K562 (cell line): ENCODE measurements around the gene DLGAP1. TPM values are rescaled to one million over a fixed set of nuclear protein-coding genes. Genes with fewer than 3 reads are reported as not detected.
A peak's percentile ranks its signal among the peaks of the same experiment; 100 is the strongest.

Experiments used
- CBX1 ChIP-seq: sonication (generic); IDR thresholded peaks from 2 replicates; pipeline ENCODE4 v1.6.1; 2016; ENCODE audit warnings: antibody characterized with exemption, low read depth, mild to moderate bottlenecking
- ELF2 ChIP-seq: fragments of 250-450 bp; sonication (Bioruptor Pico); IDR thresholded peaks from 2 replicates; pipeline ENCODE4 v1.5.0; 2021; ENCODE audit warnings: mild to moderate bottlenecking
- ETV6 ChIP-seq, 3 experiments: fragments of 150-350 bp in 1 of 3; sonication (generic) in 1 of 3; formaldehyde crosslinking in 1 of 3; IDR thresholded peaks; 2 replicates each; pipeline versions ENCODE4 v1.6.1 to v1.8.0; 2014 to 2022; ENCODE audit warnings: borderline replicate concordance in 2 of 3, low read depth in 2 of 3, antibody characterized with exemption in 1 of 3, low read length in 1 of 3, mild to moderate bottlenecking in 1 of 3, missing genetic modification reagents in 1 of 3
- JUND ChIP-seq, 2 experiments: IDR thresholded peaks; 2 replicates in 1 of 2; 3 replicates in 1 of 2; pipeline ENCODE4 v1.6.1; 2011; ENCODE audit warnings: borderline replicate concordance in 2 of 2, low read depth in 2 of 2, low read length in 2 of 2, improper control_type of control experiment in 1 of 2, missing biosample characterization in 1 of 2, missing genetic modification characterization in 1 of 2, missing genetic modification reagents in 1 of 2
- MAZ ChIP-seq, 2 experiments: fragments of 450-650 bp in 1 of 2; sonication (generic) in 1 of 2; formaldehyde crosslinking; IDR thresholded peaks in 1 of 2; conservative IDR thresholded peaks in 1 of 2; 2 replicates each; pipeline versions ENCODE4 v1.4.0 to v1.5.0; 2020; ENCODE audit warnings: mild to moderate bottlenecking in 1 of 2, missing genetic modification reagents in 1 of 2
- POLR2AphosphoS2 ChIP-seq: IDR thresholded peaks from 2 replicates; pipeline ENCODE4 v1.6.1; 2012; ENCODE audit warnings: low read length, improper control_type of control experiment
- RFX7 ChIP-seq: fragments of 250-450 bp; sonication (Bioruptor Pico); IDR thresholded peaks from 2 replicates; pipeline ENCODE4 v1.5.1; 2021; ENCODE audit warnings: mild to moderate bottlenecking
- SRSF3 ChIP-seq: fragments of 200-400 bp; formaldehyde crosslinking; IDR thresholded peaks from 2 replicates; pipeline ENCODE4 v1.6.1; 2016; ENCODE audit warnings: mild to moderate bottlenecking, low read length, moderate library complexity; ENCODE audit not compliant: insufficient read depth
- TCF3 ChIP-seq: sonication (generic); formaldehyde crosslinking; IDR thresholded peaks from 2 replicates; pipeline ENCODE4 v1.4.0; 2020; ENCODE audit warnings: mild to moderate bottlenecking, missing genetic modification reagents
- XRCC5 ChIP-seq: fragments of 200-400 bp; formaldehyde crosslinking; IDR thresholded peaks from 2 replicates; pipeline ENCODE4 v1.6.1; 2017; ENCODE audit warnings: low read depth, mild to moderate bottlenecking, low read length
- ZNF12 ChIP-seq: sonication (generic); formaldehyde crosslinking; IDR thresholded peaks from 2 replicates; pipeline ENCODE4 v1.4.0; 2020; ENCODE audit warnings: mild to moderate bottlenecking, missing genetic modification reagents
- ZNF140 ChIP-seq: fragments of 250-450 bp; sonication (Bioruptor Pico); IDR thresholded peaks from 2 replicates; pipeline ENCODE4 v1.8.0; 2021; ENCODE audit warnings: moderate library complexity, mild to moderate bottlenecking, inconsistent platforms
- ZNF699 ChIP-seq: fragments of 250-450 bp; sonication (Bioruptor Pico); IDR thresholded peaks from 2 replicates; pipeline ENCODE4 v1.8.0; 2021; ENCODE audit warnings: mild to moderate bottlenecking, moderate library complexity; ENCODE audit not compliant: insufficient replicate concordance
- polyA plus RNA-seq, 8 experiments: library from polyadenylated mRNA; depleted of rRNA in 4 of 8; stranded (reverse) in 5 of 8; unstranded in 3 of 8; fragments of >200 nt; fragmentation: Nextera tagmentation in 2 of 8; fragmentation: Illumina TruSeq in 1 of 8; extraction: Ambion mirVana in 2 of 8; extraction: Trizol in 1 of 8; gene quantifications; 2 replicates each; pipeline versions ENCODE4 v1.2.1 to v1.2.3, GENCODE V29; 2011 to 2014; ENCODE audit warnings: inconsistent platforms in 1 of 8, missing spikeins in 1 of 8
- total RNA-seq, 7 experiments: library from RNA; depleted of rRNA in 6 of 7; stranded (reverse); fragments of >200 nt in 6 of 7; fragmentation: Illumina TruSeq in 2 of 7; extraction: Trizol in 2 of 7; gene quantifications; 2 replicates each; pipeline versions ENCODE4 v1.2.1 to v1.2.3, GENCODE V29; 2011 to 2021; ENCODE audit warnings: low replicate concordance in 1 of 7
- TF ChIP-seq, protein P1 (sequence below): sonication (generic); formaldehyde crosslinking; IDR thresholded peaks from 2 replicates; pipeline ENCODE4 v1.8.0; 2022; ENCODE audit warnings: mild to moderate bottlenecking, missing genetic modification reagents
- TF ChIP-seq, protein P2 (sequence below), 2 experiments: IDR thresholded peaks in 1 of 2; conservative IDR thresholded peaks in 1 of 2; 2 replicates each; pipeline ENCODE4 v1.6.1; 2016; ENCODE audit warnings: low read depth in 2 of 2, mild to moderate bottlenecking in 1 of 2, missing compliant biosample characterization in 1 of 2, missing genetic modification characterization in 1 of 2, moderate library complexity in 1 of 2
- TF ChIP-seq, protein P3 (sequence below): sonication (generic); formaldehyde crosslinking; IDR thresholded peaks from 2 replicates; pipeline ENCODE4 v1.8.0; 2022; ENCODE audit warnings: missing genetic modification reagents, mild to moderate bottlenecking, moderate library complexity, borderline replicate concordance
- TF ChIP-seq, protein P4 (sequence below), 3 experiments: fragments of 200-800 bp in 1 of 3; sonication (Bioruptor generic) in 1 of 3; sonication (generic) in 1 of 3; formaldehyde crosslinking in 1 of 3; IDR thresholded peaks; 2 replicates each; pipeline versions ENCODE4 v1.6.1 to v1.8.0; 2016 to 2022; ENCODE audit warnings: mild to moderate bottlenecking in 2 of 3, missing compliant biosample characterization in 2 of 3, missing genetic modification characterization in 2 of 3, missing genetic modification reagents in 1 of 3

Gene DLGAP1
- total and polyA plus RNA-seq, 9 of the 15 experiments (the other 6 are each of a cell fraction or from before 2014, with no cell fraction given) = 0.04 to 0.22 (median 0.08) TPM

- TF ChIP-seq, protein P1, sequence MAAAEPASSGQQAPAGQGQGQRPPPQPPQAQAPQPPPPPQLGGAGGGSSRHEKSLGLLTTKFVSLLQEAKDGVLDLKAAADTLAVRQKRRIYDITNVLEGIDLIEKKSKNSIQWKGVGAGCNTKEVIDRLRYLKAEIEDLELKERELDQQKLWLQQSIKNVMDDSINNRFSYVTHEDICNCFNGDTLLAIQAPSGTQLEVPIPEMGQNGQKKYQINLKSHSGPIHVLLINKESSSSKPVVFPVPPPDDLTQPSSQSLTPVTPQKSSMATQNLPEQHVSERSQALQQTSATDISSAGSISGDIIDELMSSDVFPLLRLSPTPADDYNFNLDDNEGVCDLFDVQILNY (CRISPR knock-in tag) = peak; percentile 2; the same call in 1 of the 2 replicates
- TF ChIP-seq SRSF3 (peak; percentile 81; the same call in 1 of the 2 replicates), ETV6 (IDR thresholded peaks at IDR 0.05; ENCODE audit: borderline replicate concordance in 1 of 2, low read depth in 2 of 2, low read length in 1 of 2) (no peak), ETV6 (CRISPR knock-in tag; IDR thresholded peaks at IDR 0.05; ENCODE audit: borderline replicate concordance) (no peak), ELF2 (CRISPR knock-in tag) (0 out of 2 replicates have a peak, but pooled peaks have one; percentile 11), RFX7 (CRISPR knock-in tag) (no peak), ZNF12 (CRISPR knock-in tag) (0 out of 2 replicates have a peak, but pooled peaks have one; percentile 16), JUND (IDR thresholded peaks at IDR 0.05; ENCODE audit: borderline replicate concordance, low read depth, low read length) (peak; percentile 36; the same call in 1 of the 2 replicates), JUND (tag; IDR thresholded peaks at IDR 0.05; ENCODE audit: borderline replicate concordance, low read depth, low read length) (no peak; the same call in 2 of the 3 replicates), CBX1 (0 out of 2 replicates have a peak, but pooled peaks have one; percentile 35), MAZ (CRISPR knock-in tag; conservative IDR thresholded peaks at IDR 0.05 in 1 of 2, IDR thresholded peaks at IDR 0.05 in 1 of 2) (peak; percentile 59 to 74), ZNF140 (no peak), TCF3 (peak; percentile 36; the same call in 1 of the 2 replicates), POLR2AphosphoS2 (peak; percentile 76; the same call in 1 of the 2 replicates), ZNF699 (no peak), XRCC5 (0 out of 2 replicates have a peak, but pooled peaks have one; percentile 19)
- TF ChIP-seq, protein P2, sequence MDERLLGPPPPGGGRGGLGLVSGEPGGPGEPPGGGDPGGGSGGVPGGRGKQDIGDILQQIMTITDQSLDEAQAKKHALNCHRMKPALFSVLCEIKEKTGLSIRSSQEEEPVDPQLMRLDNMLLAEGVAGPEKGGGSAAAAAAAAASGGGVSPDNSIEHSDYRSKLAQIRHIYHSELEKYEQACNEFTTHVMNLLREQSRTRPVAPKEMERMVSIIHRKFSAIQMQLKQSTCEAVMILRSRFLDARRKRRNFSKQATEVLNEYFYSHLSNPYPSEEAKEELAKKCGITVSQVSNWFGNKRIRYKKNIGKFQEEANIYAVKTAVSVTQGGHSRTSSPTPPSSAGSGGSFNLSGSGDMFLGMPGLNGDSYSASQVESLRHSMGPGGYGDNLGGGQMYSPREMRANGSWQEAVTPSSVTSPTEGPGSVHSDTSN (CRISPR knock-in tag; IDR thresholded peaks at IDR 0.05; ENCODE audit: low read depth) = no peak; the same call in 1 of the 2 replicates
- TF ChIP-seq, protein P2 (tag; conservative IDR thresholded peaks at IDR 0.05; ENCODE audit: low read depth) = peak; percentile 98
- TF ChIP-seq, protein P3, sequence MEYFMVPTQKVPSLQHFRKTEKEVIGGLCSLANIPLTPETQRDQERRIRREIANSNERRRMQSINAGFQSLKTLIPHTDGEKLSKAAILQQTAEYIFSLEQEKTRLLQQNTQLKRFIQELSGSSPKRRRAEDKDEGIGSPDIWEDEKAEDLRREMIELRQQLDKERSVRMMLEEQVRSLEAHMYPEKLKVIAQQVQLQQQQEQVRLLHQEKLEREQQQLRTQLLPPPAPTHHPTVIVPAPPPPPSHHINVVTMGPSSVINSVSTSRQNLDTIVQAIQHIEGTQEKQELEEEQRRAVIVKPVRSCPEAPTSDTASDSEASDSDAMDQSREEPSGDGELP (CRISPR knock-in tag) = peak; percentile 67; the same call in 1 of the 2 replicates
- TF ChIP-seq, protein P4, sequence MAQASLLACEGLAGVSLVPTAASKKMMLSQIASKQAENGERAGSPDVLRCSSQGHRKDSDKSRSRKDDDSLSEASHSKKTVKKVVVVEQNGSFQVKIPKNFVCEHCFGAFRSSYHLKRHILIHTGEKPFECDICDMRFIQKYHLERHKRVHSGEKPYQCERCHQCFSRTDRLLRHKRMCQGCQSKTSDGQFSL (CRISPR knock-in tag; IDR thresholded peaks at IDR 0.05) = no peak
- TF ChIP-seq, protein P4 (tag; IDR thresholded peaks at IDR 0.05) = peak in 1 of 2 experiments; percentile 38; a peak in 1 of 4 replicates
These were observed 1003.7 kb downstream of the DLGAP1 start (continued) for GRCh38 chr18:3451183-3451988.
